ENCODE results near the gene VAT1L. TPM values are rescaled to one million over a fixed set of nuclear protein-coding genes. Genes with fewer than 3 reads are reported as not detected.

The VAT1L gene
- total RNA-seq, 1 experiment from 2014 or later: 0.10 TPM

GRCh38 chr16:77955127-77955526, 166.8 kb downstream of the VAT1L start:
- ChIA-PET CTCF (no interaction called here), POLR2A (no interaction called here), RAD21 (ENCODE audit: low non-redundant PET in 1 of 2, low total read pairs in 2 of 2, uncharacterized antibody in 2 of 2, unreplicated experiment in 2 of 2) (no interaction called here)
- no peak overlapping the region for H3K4me3 ChIP-seq (replicated peaks in 1 of 2; ENCODE audit: low read depth in 1 of 2, low read length in 2 of 2)
- H3K27ac ChIP-seq (ENCODE audit: low read depth, low read length): no peak overlapping the region
- TF ChIP-seq MAX (IDR thresholded peaks at IDR 0.05) (no peak), SRF (IDR thresholded peaks at IDR 0.05; ENCODE audit: low read depth) (no peak), RAD21 (IDR thresholded peaks at IDR 0.05; ENCODE audit: low read depth) (0 out of 2 replicates have a peak, but pooled peaks have one; percentile 25), ZFX (IDR thresholded peaks at IDR 0.05) (no peak), ZNF274 (IDR thresholded peaks at IDR 0.05; ENCODE audit: low read depth, low read length) (no peak)
- TF ChIP-seq, protein P1, sequence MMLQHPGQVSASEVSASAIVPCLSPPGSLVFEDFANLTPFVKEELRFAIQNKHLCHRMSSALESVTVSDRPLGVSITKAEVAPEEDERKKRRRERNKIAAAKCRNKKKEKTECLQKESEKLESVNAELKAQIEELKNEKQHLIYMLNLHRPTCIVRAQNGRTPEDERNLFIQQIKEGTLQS (IDR thresholded peaks at IDR 0.05): no peak
- ATAC-seq (no peak), DNase-seq (ENCODE audit: low read depth, low spot score) (no peak)
- H3K36me3 ChIP-seq (ENCODE audit: control insufficient read depth in 1 of 2, insufficient read depth in 2 of 2, low read length in 2 of 2): no peaks in the 10 kb centered on the region
- peaks cover 35% of the 10 kb centered on the region; the same call in 1 of the 2 replicates for H3K27me3 ChIP-seq (ENCODE audit: insufficient read depth, low read length)
- no peaks in the 10 kb centered on the region for H4K20me1 ChIP-seq (ENCODE audit: insufficient read depth)
- no peak overlapping the region for H3K4me2 ChIP-seq (ENCODE audit: low read length)
- H2AFZ ChIP-seq (ENCODE audit: low read depth, low read length, poor library complexity, severe bottlenecking): no peak overlapping the region
- H3K79me2 ChIP-seq (ENCODE audit: insufficient read depth, low read length): no peaks in the 10 kb centered on the region
- no peaks in the 10 kb centered on the region for H3K4me1 ChIP-seq (ENCODE audit: control insufficient read depth in 1 of 2, insufficient read depth in 2 of 2, low read length in 2 of 2)
- no peak overlapping the region for H3K9ac ChIP-seq (ENCODE audit: low read length)
- no peaks in the 10 kb centered on the region for H3K9me3 ChIP-seq (ENCODE audit: control insufficient read depth in 1 of 2, insufficient read depth in 1 of 2, low read depth in 1 of 2, low read length in 2 of 2)
- no TSS peak for BruUV-seq (replicated peaks)
- intact Hi-C loops (cut with micrococcal nuclease): no loop called here
- H3K9me2 ChIP-seq (ENCODE audit: insufficient read depth): no peaks in the 10 kb centered on the region

GRCh38 chr16:77956231-77956630, 167.9 kb downstream of the VAT1L start:
- H3K4me3 ChIP-seq (replicated peaks in 1 of 2; ENCODE audit: low read depth in 1 of 2, low read length in 2 of 2): no peak overlapping the region
- H4K20me1 ChIP-seq (ENCODE audit: insufficient read depth): no peaks in the 10 kb centered on the region
- TF ChIP-seq POLR2A (IDR thresholded peaks at IDR 0.05; ENCODE audit: borderline replicate concordance, extremely low read depth, insufficient read depth, insufficient read length) (no peak), ZFX (IDR thresholded peaks at IDR 0.05) (no peak), MAX (IDR thresholded peaks at IDR 0.05) (no peak), SIN3A (IDR thresholded peaks at IDR 0.05; ENCODE audit: low read depth) (no peak), SP1 (IDR thresholded peaks at IDR 0.05; ENCODE audit: low read depth) (no peak), TCF7L2 (IDR thresholded peaks at IDR 0.05; ENCODE audit: borderline replicate concordance, extremely low read depth, insufficient read depth, insufficient read length) (no peak)
- TF ChIP-seq, protein P2, sequence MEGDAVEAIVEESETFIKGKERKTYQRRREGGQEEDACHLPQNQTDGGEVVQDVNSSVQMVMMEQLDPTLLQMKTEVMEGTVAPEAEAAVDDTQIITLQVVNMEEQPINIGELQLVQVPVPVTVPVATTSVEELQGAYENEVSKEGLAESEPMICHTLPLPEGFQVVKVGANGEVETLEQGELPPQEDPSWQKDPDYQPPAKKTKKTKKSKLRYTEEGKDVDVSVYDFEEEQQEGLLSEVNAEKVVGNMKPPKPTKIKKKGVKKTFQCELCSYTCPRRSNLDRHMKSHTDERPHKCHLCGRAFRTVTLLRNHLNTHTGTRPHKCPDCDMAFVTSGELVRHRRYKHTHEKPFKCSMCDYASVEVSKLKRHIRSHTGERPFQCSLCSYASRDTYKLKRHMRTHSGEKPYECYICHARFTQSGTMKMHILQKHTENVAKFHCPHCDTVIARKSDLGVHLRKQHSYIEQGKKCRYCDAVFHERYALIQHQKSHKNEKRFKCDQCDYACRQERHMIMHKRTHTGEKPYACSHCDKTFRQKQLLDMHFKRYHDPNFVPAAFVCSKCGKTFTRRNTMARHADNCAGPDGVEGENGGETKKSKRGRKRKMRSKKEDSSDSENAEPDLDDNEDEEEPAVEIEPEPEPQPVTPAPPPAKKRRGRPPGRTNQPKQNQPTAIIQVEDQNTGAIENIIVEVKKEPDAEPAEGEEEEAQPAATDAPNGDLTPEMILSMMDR (IDR thresholded peaks at IDR 0.05 in 2 of 3, conservative IDR thresholded peaks at IDR 0.05 in 1 of 3; ENCODE audit: borderline replicate concordance in 1 of 3, insufficient read depth in 1 of 3, low read depth in 2 of 3, low read length in 2 of 3): no peak
- no peak for ATAC-seq
- H3K79me2 ChIP-seq (ENCODE audit: insufficient read depth, low read length): no peaks in the 10 kb centered on the region
- DNase-seq (ENCODE audit: low read depth, low spot score): no peak
- H3K4me2 ChIP-seq (ENCODE audit: low read length): no peak overlapping the region
- ChIA-PET CTCF (no interaction called here), RAD21 (ENCODE audit: low non-redundant PET in 1 of 2, low total read pairs in 2 of 2, uncharacterized antibody in 2 of 2, unreplicated experiment in 2 of 2) (no interaction called here), POLR2A (no interaction called here)
- H3K27me3 ChIP-seq (ENCODE audit: insufficient read depth, low read length): peaks cover 32% of the 10 kb centered on the region; the same call in 1 of the 2 replicates
- no peak overlapping the region for H3K9ac ChIP-seq (ENCODE audit: low read length)
- intact Hi-C loops (cut with micrococcal nuclease): no loop called here
- H3K36me3 ChIP-seq (ENCODE audit: control insufficient read depth in 1 of 2, insufficient read depth in 2 of 2, low read length in 2 of 2): no peaks in the 10 kb centered on the region
- no peaks in the 10 kb centered on the region for H3K9me2 ChIP-seq (ENCODE audit: insufficient read depth)
- no peaks in the 10 kb centered on the region for H3K9me3 ChIP-seq (ENCODE audit: control insufficient read depth in 1 of 2, insufficient read depth in 1 of 2, low read depth in 1 of 2, low read length in 2 of 2)
- no peak overlapping the region for H2AFZ ChIP-seq (ENCODE audit: low read depth, low read length, poor library complexity, severe bottlenecking)
- no TSS peak for BruUV-seq (replicated peaks)
- no peaks in the 10 kb centered on the region for H3K4me1 ChIP-seq (ENCODE audit: control insufficient read depth in 1 of 2, insufficient read depth in 2 of 2, low read length in 2 of 2)
- no peak overlapping the region for H3K27ac ChIP-seq (ENCODE audit: low read depth, low read length)
